ENCODE results near the gene SEC14L2. TPM values are rescaled to one million over a fixed set of nuclear protein-coding genes. Genes with fewer than 3 reads are reported as not detected.

Gene SEC14L2
- total and polyA plus RNA-seq, 2 of the 4 experiments (the other 2 are of a cell fraction) = 38.7 to 54.8 TPM

GRCh38 chr22:30436196-30436595 lies 39.4 kb downstream of the SEC14L2 start:
- Histone ChIP-seq H2AK9ac (replicated peaks; ENCODE audit: low read depth, low read length, poor library complexity) (no peak overlapping the region), H3K23ac (ENCODE audit: low read depth, low read length) (no peak overlapping the region), H3K9ac (ENCODE audit: low read depth, low read length) (no peak overlapping the region), H3K27me3 (ENCODE audit: control insufficient read depth, insufficient read depth, low read length) (peaks cover 12% of the 10 kb centered on the region), H3K18ac (ENCODE audit: low read depth, low read length) (no peak overlapping the region), H2BK5ac (ENCODE audit: low read depth, low read length, poor library complexity, severe bottlenecking) (no peak overlapping the region), H4K91ac (ENCODE audit: insufficient read depth, low read depth, low read length) (no peak overlapping the region), H3K4me1 (ENCODE audit: control insufficient read depth, insufficient read depth, low read length) (no peaks in the 10 kb centered on the region), H2AK5ac (ENCODE audit: low read depth, low read length) (no peak overlapping the region), H3K36me3 (ENCODE audit: control insufficient read depth, insufficient read depth, low read length) (no peaks in the 10 kb centered on the region), H3K4me2 (ENCODE audit: low read depth, low read length) (no peak overlapping the region), H3K4me3 (ENCODE audit: insufficient read depth, low read depth, low read length) (no peak overlapping the region), H2BK20ac (ENCODE audit: low read depth, low read length) (no peak overlapping the region), H4K8ac (ENCODE audit: low read depth in 2 of 2, low read length in 2 of 2) (peak overlapping the region; percentile 69 to 81; a peak in 2 of 4 replicates), H4K5ac (ENCODE audit: low read depth, low read length) (no peak overlapping the region), H3K9me3 (ENCODE audit: control insufficient read depth, insufficient read depth, low read length) (no peaks in the 10 kb centered on the region), H3K56ac (ENCODE audit: extremely low read depth, insufficient read depth, low read length) (no peak overlapping the region), H3K4ac (ENCODE audit: low read depth, low read length) (no peak overlapping the region), H2BK15ac (ENCODE audit: low read depth, low read length) (no peak overlapping the region), H3K9me1 (ENCODE audit: insufficient read depth, low read length) (no peaks in the 10 kb centered on the region; the same call in 1 of the 2 replicates), H3K14ac (replicated peaks; ENCODE audit: low read depth, low read length) (no peak overlapping the region), H2BK120ac (ENCODE audit: low read depth, low read length) (no peak overlapping the region), H3K27ac (ENCODE audit: insufficient read depth, low read length) (no peak overlapping the region), H4K20me1 (ENCODE audit: insufficient read depth, low read length) (no peaks in the 10 kb centered on the region), H3K79me1 (ENCODE audit: low read depth in 1 of 2, low read length in 2 of 2) (no peaks in the 10 kb centered on the region), H2AFZ (replicated peaks; ENCODE audit: low read length, poor library complexity) (peak overlapping the region; percentile 65)
- CTCF ChIA-PET = no interaction called here
- in situ Hi-C loops (cut with MboI; ENCODE audit: low sequenced_read_pairs) = no loop called here
- intact Hi-C loops (cut with micrococcal nuclease) = no loop called here
- ATAC-seq (ENCODE audit: low read depth) (no peak), DNase-seq (no peak)
- POLR2A ChIA-PET (ENCODE audit: unreplicated experiment) = no interaction called here
- dilution Hi-C loops (cut with HindIII; ENCODE audit: low sequenced_read_pairs, unreplicated experiment) = no loop called here
- WGBS, 2 experiments (ENCODE audit: extremely low coverage in 2 of 2, insufficient read length in 1 of 2) = 70% methylated on average over 2 of the region's 2 CpGs; no CpG with 5 or more reads in 1 of the 2 experiments
- BruUV-seq (replicated peaks) = no TSS peak
- TF ChIP-seq BHLHE40 (IDR thresholded peaks at IDR 0.05; ENCODE audit: low read depth, low read length) = no peak
- no peak for TF ChIP-seq MAFK (IDR thresholded peaks at IDR 0.05; ENCODE audit: low read depth, low read length)
- no peak for TF ChIP-seq ELK1 (IDR thresholded peaks at IDR 0.05; ENCODE audit: borderline replicate concordance, low read depth, low read length)
- no peak for TF ChIP-seq POLR2A (IDR thresholded peaks at IDR 0.05; ENCODE audit: low read depth, low read length)
- TF ChIP-seq CTCF (conservative IDR thresholded peaks at IDR 0.05; ENCODE audit: low read depth, low read length) = no peak
- no peak for TF ChIP-seq USF2 (IDR thresholded peaks at IDR 0.05; ENCODE audit: low read depth, low read length)
- TF ChIP-seq CEBPB (IDR thresholded peaks at IDR 0.05; ENCODE audit: low read depth, low read length) = no peak
- no peak for TF ChIP-seq CHD1 (IDR thresholded peaks at IDR 0.05; ENCODE audit: low read depth, low read length)
- TF ChIP-seq RAD21 (IDR thresholded peaks at IDR 0.05; ENCODE audit: low read length) = no peak
- no peak for TF ChIP-seq MAZ (IDR thresholded peaks at IDR 0.05; ENCODE audit: borderline replicate concordance, low read depth, low read length)
- TF ChIP-seq RFX5 (IDR thresholded peaks at IDR 0.05; ENCODE audit: low read depth, low read length) = no peak
- TF ChIP-seq FOS (IDR thresholded peaks at IDR 0.05; ENCODE audit: low read depth, low read length) = no peak
- TF ChIP-seq NFE2L2 (IDR thresholded peaks at IDR 0.05; ENCODE audit: low read depth, low read length) = no peak
- TF ChIP-seq RCOR1 (IDR thresholded peaks at IDR 0.05; ENCODE audit: insufficient replicate concordance, low read length) = no peak
